GM19372 (cell line): ENCODE measurements around the gene SIGLEC8.
"Not testable (repeated sequence)": the region's sequence is repeated elsewhere in the genome, so short reads cannot be mapped to it uniquely, and the experiment has no call there.

Experiments
- ATAC-seq: cut with Tn5 transposase; IDR thresholded peaks from one replicate; pipeline ENCODE4 v1.9.1; 2021; ENCODE audit warnings: mild to moderate bottlenecking, low read depth, moderate library complexity; ENCODE audit not compliant: unreplicated experiment

Gene SIGLEC8

GRCh38 chr19:51458051-51458645, at the start of gene SIGLEC8:
SIGLEC8 (minus strand) TSS chr19:51458454; CDS start chr19:51458387, 67 bp downstream.
- ATAC-seq = no peak

GRCh38 chr19:51507640-51508058, 49.4 kb upstream of the SIGLEC8 start:
- ATAC-seq = no peak

GRCh38 chr19:51507192-51507591, 48.9 kb upstream of the SIGLEC8 start:
- ATAC-seq = no peak

- no peak for ATAC-seq
These were observed 47.6 kb upstream of the SIGLEC8 start for GRCh38 chr19:51505904-51506303.

GRCh38 chr19:51503896-51504295, 45.6 kb upstream of the SIGLEC8 start:
- no peak for ATAC-seq

- no peak for ATAC-seq
These were observed 45.1 kb upstream of the SIGLEC8 start for GRCh38 chr19:51503286-51503817.

- ATAC-seq = no peak
These were observed 43.5 kb upstream of the SIGLEC8 start, which contains the start of gene SIGLEC12 for GRCh38 chr19:51501594-51502263. SIGLEC12 (minus strand) TSS chr19:51501800; CDS start chr19:51501733, 67 bp downstream.

GRCh38 chr19:51500931-51501330, 42.7 kb upstream of the SIGLEC8 start:
- ATAC-seq = not testable (repeated sequence)

GRCh38 chr19:51497666-51498065, 39.4 kb upstream of the SIGLEC8 start:
- ATAC-seq = no peak

GRCh38 chr19:51493776-51494175, 35.5 kb upstream of the SIGLEC8 start:
- ATAC-seq = no peak

- ATAC-seq = no peak
These were observed 33.3 kb upstream of the SIGLEC8 start for GRCh38 chr19:51491586-51491985.

GRCh38 chr19:51490676-51491075, 32.4 kb upstream of the SIGLEC8 start:
- ATAC-seq = no peak

GRCh38 chr19:51489113-51489512, 30.9 kb upstream of the SIGLEC8 start:
- ATAC-seq = no peak

- no peak for ATAC-seq
These were observed 30.2 kb upstream of the SIGLEC8 start for GRCh38 chr19:51488491-51488890.

GRCh38 chr19:51485960-51486660, 27.9 kb upstream of the SIGLEC8 start:
- ATAC-seq = no peak

- ATAC-seq = no peak
These were observed 22.3 kb upstream of the SIGLEC8 start for GRCh38 chr19:51480590-51480989.

- no peak for ATAC-seq
These were observed 21.5 kb upstream of the SIGLEC8 start for GRCh38 chr19:51479531-51480331.

- no peak for ATAC-seq
These were observed 20.4 kb upstream of the SIGLEC8 start, which contains the start of gene CEACAM18 for GRCh38 chr19:51478381-51479234. CEACAM18 (plus strand) TSS chr19:51478539.

- no peak for ATAC-seq
These were observed 19.1 kb upstream of the SIGLEC8 start for GRCh38 chr19:51477344-51477743.
